GM12878 (cell line): Measurements from ENCODE around the gene TSPAN16. TPM values are rescaled to one million over a fixed set of nuclear protein-coding genes. Genes with fewer than 3 reads are reported as not detected.
A peak's percentile ranks its signal among the peaks of the same experiment; 100 is the strongest.

Experiments
- ATAC-seq: fragments of 200-7000 bp; cut with Tn5 transposase; 3 replicates; pipeline ENCODE4 v1.9.1; 2020; ENCODE audit warnings: mild to moderate bottlenecking, moderate library complexity
- BruUV-seq: library from RNA; stranded (reverse); fragments of 400-500 nt; replicated peaks from 2 replicates; lab custom pipeline; 2021; lab: Mats Ljungman, UMichigan
- CTCF ChIA-PET: fragments of 300-600 bp; sonication (Branson Sonifier 250); formaldehyde crosslinking; extraction: SDS; loops from one replicate; lab custom pipeline; 2021; ENCODE audit warnings: inconsistent platforms; lab: Yijun Ruan, JAX
- POLR2A ChIA-PET: fragments of 350-600 bp; formaldehyde crosslinking; extraction: SDS; loops from one replicate; lab custom pipeline; 2021; ENCODE audit warnings: inconsistent platforms; lab: Charles Lee
- RAD21 ChIA-PET: fragments of 300-600 bp; sonication (Branson Sonifier 250); formaldehyde crosslinking; loops from one replicate; lab custom pipeline; 2023; ENCODE audit warnings: antibody characterized with exemption; ENCODE audit not compliant: unreplicated experiment; lab: Charles Lee
- SMC1A ChIA-PET: fragments of 300-600 bp; sonication (Branson Sonifier 250); formaldehyde crosslinking; loops from one replicate; lab custom pipeline; 2023; ENCODE audit not compliant: unreplicated experiment, uncharacterized antibody; lab: Charles Lee
- DNase-seq: peaks from one replicate; pipeline ENCODE4 v3.0.0-alpha.2; 2011; ENCODE audit warnings: low read depth, low spot score
- FAIRE-seq: peaks from 3 replicates; lab custom pipeline; 2011; peaks lifted over from hg19 to GRCh38; lab: Jason Lieb, UNC
- H2AFZ ChIP-seq: 2 replicates; pipeline ENCODE4 v1.6.0; 2011; ENCODE audit warnings: low read depth, low read length, control low read depth; ENCODE audit not compliant: control insufficient read depth
- H3K27ac ChIP-seq: 2 replicates; pipeline ENCODE4 v1.5.1; 2011; ENCODE audit warnings: control low read depth; ENCODE audit not compliant: control insufficient read depth, insufficient read depth
- H3K27me3 ChIP-seq, 2 experiments: replicated peaks in 1 of 2; 2 replicates each; pipeline versions ENCODE4 v1.6.0 to v1.6.1; 2011; ENCODE audit warnings: low read length in 1 of 2; ENCODE audit not compliant: control insufficient read depth in 2 of 2, insufficient read depth in 2 of 2
- H3K36me3 ChIP-seq, 2 experiments: 2 replicates each; pipeline ENCODE4 v1.5.1; 2011; ENCODE audit warnings: low read length in 1 of 2; ENCODE audit not compliant: control insufficient read depth in 2 of 2, insufficient read depth in 2 of 2
- H3K4me1 ChIP-seq: 2 replicates; pipeline ENCODE4 v1.6.1; 2011; ENCODE audit warnings: mild to moderate bottlenecking, low read length, moderate library complexity, mixed read lengths; ENCODE audit not compliant: control insufficient read depth, insufficient read depth
- H3K4me2 ChIP-seq: 2 replicates; pipeline ENCODE4 v1.6.0; 2011; ENCODE audit warnings: control low read depth; ENCODE audit not compliant: control insufficient read depth, insufficient read depth
- H3K4me3 ChIP-seq: fragments of 200-600 bp; sonication (generic); 2 replicates; pipeline ENCODE4 v1.5.1; 2016
- H3K79me2 ChIP-seq: 2 replicates; pipeline ENCODE4 v1.6.0; 2011; ENCODE audit warnings: low read length; ENCODE audit not compliant: control insufficient read depth, insufficient read depth
- H3K9ac ChIP-seq: 2 replicates; pipeline ENCODE4 v1.8.0; 2011; ENCODE audit warnings: low read length, control low read depth, mixed read lengths; ENCODE audit not compliant: control insufficient read depth, insufficient read depth
- H3K9me3 ChIP-seq: replicated peaks from 3 replicates; pipeline ENCODE4 v1.5.1; 2011; ENCODE audit warnings: mild to moderate bottlenecking, low read length; ENCODE audit not compliant: control insufficient read depth, insufficient read depth
- H4K20me1 ChIP-seq: 2 replicates; pipeline ENCODE4 v1.6.0; 2011; ENCODE audit not compliant: control insufficient read depth, insufficient read depth
- CHD2 ChIP-seq: IDR thresholded peaks from 2 replicates; pipeline ENCODE4 v1.6.1; 2011; ENCODE audit warnings: low read depth, low read length, improper control_type of control experiment, borderline replicate concordance
- RUNX3 ChIP-seq: IDR thresholded peaks from 2 replicates; pipeline ENCODE4 v1.6.1; 2012; ENCODE audit warnings: low read length, inconsistent platforms
- SMARCA5 ChIP-seq: fragments of 450-650 bp; IDR thresholded peaks from 2 replicates; pipeline ENCODE4 v1.6.1; 2017; ENCODE audit warnings: mild to moderate bottlenecking
- SPI1 ChIP-seq: IDR thresholded peaks from 2 replicates; pipeline ENCODE4 v1.6.1; 2011; ENCODE audit warnings: low read depth, mild to moderate bottlenecking, low read length, moderate library complexity, borderline replicate concordance; ENCODE audit not compliant: insufficient read depth
- STAT3 ChIP-seq: IDR thresholded peaks from 2 replicates; pipeline ENCODE4 v1.6.1; 2011; ENCODE audit warnings: low read depth, low read length, improper control_type of control experiment
- YBX1 ChIP-seq: fragments of 450-650 bp; IDR thresholded peaks from 2 replicates; pipeline ENCODE4 v1.6.1; 2016; ENCODE audit warnings: antibody characterized with exemption
- ZBED1 ChIP-seq: IDR thresholded peaks from 2 replicates; pipeline ENCODE4 v1.6.1; 2016; ENCODE audit warnings: borderline replicate concordance
- ZNF217 ChIP-seq: fragments of 450-650 bp; IDR thresholded peaks from 2 replicates; pipeline ENCODE4 v1.6.1; 2017; ENCODE audit warnings: antibody characterized with exemption, mild to moderate bottlenecking
- WGBS: methylation state at CpG from one replicate; pipeline ENCODE4 v1.1.6; 2016; ENCODE audit warnings: low lambda C conversion rate; ENCODE audit not compliant: insufficient replicate concordance, insufficient coverage; ENCODE audit errors: missing lambda C conversion rate; 5-methylcytosine and 5-hydroxymethylcytosine counted together
- in situ Hi-C: fragments of 300-500 bp; cut with MboI; formaldehyde crosslinking; loops from 9 replicates; pipeline ENCODE4 v1.14.3; 2018; ENCODE audit warnings: mixed read lengths
- intact Hi-C: fragments of 100-400 bp; cut with micrococcal nuclease; formaldehyde crosslinking; loops from one replicate; pipeline ENCODE4 v1.14.2; 2022; ENCODE audit not compliant: unreplicated experiment
- polyA plus RNA-seq, 11 experiments: library from polyadenylated mRNA; depleted of rRNA in 4 of 11; unstranded in 6 of 11; stranded (reverse) in 5 of 11; fragments of >200 nt; fragmentation: Nextera tagmentation in 4 of 11; fragmentation: Illumina TruSeq in 1 of 11; extraction: Ambion mirVana in 4 of 11; extraction: Trizol in 1 of 11; gene quantifications; 1 replicate in 1 of 11; 2 replicates in 10 of 11; pipeline versions ENCODE4 v1.2.1 to v1.2.3, GENCODE V29; 2011 to 2016; ENCODE audit warnings: inconsistent platforms in 2 of 11, missing spikeins in 2 of 11, low read depth in 1 of 11
- total RNA-seq, 4 experiments: library from RNA; depleted of rRNA in 3 of 4; stranded (reverse); fragments of >200 nt in 3 of 4; fragmentation: Illumina TruSeq in 1 of 4; extraction: Trizol in 1 of 4; gene quantifications; 2 replicates each; pipeline versions ENCODE4 v1.2.1 to v1.2.3, GENCODE V29; 2013 to 2021

Gene TSPAN16
- total and polyA plus RNA-seq, 10 of the 15 experiments (the other 5 are each of a cell fraction or from before 2014, with no cell fraction given): not detected

DNA sequence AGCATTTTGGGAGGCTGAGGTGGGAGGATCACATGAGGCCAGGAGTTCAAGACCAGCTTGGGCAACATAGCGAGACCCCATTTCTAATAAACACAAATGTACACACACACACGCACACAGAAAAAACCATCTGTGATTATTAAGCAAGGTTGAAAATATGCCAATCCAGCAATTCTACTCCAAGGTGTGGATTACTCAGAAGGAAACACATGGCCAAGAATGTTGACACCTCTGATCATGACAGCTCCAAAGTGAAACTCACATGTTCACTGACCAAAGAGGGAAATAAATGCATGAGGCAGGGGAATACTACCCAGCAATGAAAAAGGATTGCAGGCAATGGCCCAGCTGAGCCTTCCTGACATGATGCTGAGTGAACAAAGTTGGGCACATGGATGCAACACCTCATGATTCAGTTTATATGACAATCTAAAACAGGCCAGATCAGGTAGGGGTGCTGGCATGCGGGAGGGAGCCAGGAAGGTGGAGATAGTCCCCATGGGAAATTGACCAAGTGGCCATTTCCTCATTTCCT is 38.0 kb upstream of the TSPAN16 start:
- no peaks in the 10 kb centered on the region for H3K36me3 ChIP-seq
- SMC1A ChIA-PET: no interaction called here
- no peaks in the 10 kb centered on the region for H3K9me3 ChIP-seq
- no peak overlapping the region for H3K27ac ChIP-seq
- no peaks in the 10 kb centered on the region for H3K79me2 ChIP-seq
- WGBS: 64% methylated on average over 3 of the region's 3 CpGs
- no peak overlapping the region for H2AFZ ChIP-seq
- DNase-seq: no peak
- no peaks in the 10 kb centered on the region; the same call in 1 of the 2 replicates for H4K20me1 ChIP-seq
- POLR2A ChIA-PET: no interaction called here
- no peak for ATAC-seq
- no peak overlapping the region for H3K9ac ChIP-seq
- in situ Hi-C loops: no loop called here
- TF ChIP-seq SPI1 (peak; percentile 39; the same call in 1 of the 2 replicates), SMARCA5 (peak; percentile 70; the same call in 1 of the 2 replicates), ZBED1 (no peak), ZNF217 (0 out of 2 replicates have a peak, but pooled peaks have one; percentile 21)
- no peak overlapping the region for H3K4me3 ChIP-seq
- no peak overlapping the region for H3K4me2 ChIP-seq
- CTCF ChIA-PET: interaction anchor here (1.0 kb wide), 1 partner anchor 25 kb away, joined by 3 read pairs; no protein-coding TSS in a partner anchor
- no peaks in the 10 kb centered on the region for H3K27me3 ChIP-seq
- no TSS peak for BruUV-seq
- RAD21 ChIA-PET: no interaction called here
- no peaks in the 10 kb centered on the region for H3K4me1 ChIP-seq
- intact Hi-C loops: no loop called here
- FAIRE-seq: no peak

DNA sequence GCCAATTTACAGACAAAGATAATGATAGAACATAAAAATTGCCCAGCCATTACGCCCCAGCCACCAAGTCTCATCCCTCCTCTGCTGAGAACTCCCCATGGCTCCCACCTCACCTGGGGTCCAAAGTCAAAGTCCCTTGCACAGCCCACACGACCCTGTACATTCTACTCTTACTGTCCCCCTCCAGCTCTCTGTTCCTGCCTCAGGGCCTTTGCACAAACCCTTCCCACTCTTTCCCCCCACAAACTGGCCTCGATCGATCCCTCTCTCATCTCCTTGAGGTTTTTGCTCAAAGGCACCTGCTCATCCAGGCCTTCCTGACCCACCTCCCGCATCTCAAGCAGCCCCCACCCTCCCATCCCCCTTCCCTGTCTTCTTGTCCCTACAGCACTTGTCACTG is 35.0 kb upstream of the TSPAN16 start:
- SMC1A ChIA-PET: no interaction called here
- Histone ChIP-seq H3K27me3 (no peaks in the 10 kb centered on the region), H2AFZ (no peak overlapping the region), H3K9ac (no peak overlapping the region), H3K4me1 (peaks cover 5% of the 10 kb centered on the region; the same call in 1 of the 2 replicates), H3K36me3 (no peaks in the 10 kb centered on the region), H4K20me1 (no peaks in the 10 kb centered on the region), H3K4me2 (0 out of 2 replicates have a peak overlapping the region, but pooled peaks have one; percentile 95), H3K27ac (no peak overlapping the region), H3K79me2 (no peaks in the 10 kb centered on the region), H3K4me3 (no peak overlapping the region)
- POLR2A ChIA-PET: no interaction called here
- ATAC-seq: no peak
- TF ChIP-seq CHD2 (no peak), RUNX3 (no peak), YBX1 (no peak), STAT3 (no peak)
- TF ChIP-seq, all 136 proteins: peak for 0
- FAIRE-seq (no peak), DNase-seq (no peak)
- RAD21 ChIA-PET: interaction anchor here (0.7 to 1.0 kb wide), 2 partner anchors 17 to 25 kb away, joined by 3 to 5 read pairs; no protein-coding TSS in a partner anchor
- in situ Hi-C loops (no loop called here), intact Hi-C loops (no loop called here)
- CTCF ChIA-PET: no interaction called here
- BruUV-seq: no TSS peak
- no peaks in the 10 kb centered on the region for H3K9me3 ChIP-seq
- 67% methylated on average over 4 of the region's 5 CpGs for WGBS
